ENCODE data around the gene HBG1.

- TF ChIP-seq CTCF (IDR thresholded peaks at IDR 0.05) (no peak), POLR2AphosphoS5 (IDR thresholded peaks at IDR 0.05) (no peak)
Measured at GRCh38 chr11:5297721-5298323, 48.2 kb upstream of the HBG1 start.
